Uterus (tissue), 2 donors: ENCODE data around the gene EPB41L4A.

ENCODE experiments used
- CTCF ChIP-seq, 4 experiments: fragments of 200-600 bp in 2 of 4; fragments of 450-650 bp in 2 of 4; sonication (generic) in 2 of 4; IDR thresholded peaks; one replicate each; pipeline ENCODE4 v1.5.1; 2016 to 2019; ENCODE audit warnings: antibody characterized with exemption in 4 of 4, mild to moderate bottlenecking in 2 of 4, moderate library complexity in 1 of 4
- POLR2A ChIP-seq, 2 donors: fragments of 450-650 bp; IDR thresholded peaks; one replicate each; pipeline ENCODE4 v1.6.1; 2016; ENCODE audit warnings: antibody characterized with exemption in 2 of 2, mild to moderate bottlenecking in 1 of 2, moderate library complexity in 1 of 2

GRCh38 chr5:112320408-112320807 lies 98.7 kb downstream of the EPB41L4A start:
- TF ChIP-seq CTCF (IDR thresholded peaks at IDR 0.05) = no peak
- TF ChIP-seq POLR2A (IDR thresholded peaks at IDR 0.05) = no peak
